Right cardiac atrium (tissue), 5 donors: ENCODE results near the gene VPS9D1. TPM values are rescaled to one million over a fixed set of nuclear protein-coding genes. Genes with fewer than 3 reads are reported as not detected.
"Not testable (repeated sequence)": the region's sequence is repeated elsewhere in the genome, so short reads cannot be mapped to it uniquely, and the experiment has no call there.

Experiments
- ATAC-seq, 2 donors: fragments of 200-7000 bp; cut with Tn5 transposase; one replicate each; pipeline versions ENCODE4 v1.8.0 to v1.9.1; 2020; ENCODE audit warnings: moderate library complexity in 2 of 2, mild to moderate bottlenecking in 1 of 2
- DNase-seq, 3 donors: peaks; one replicate each; pipeline ENCODE4 v3.0.0-alpha.2; 2020
- H3K27ac ChIP-seq: one replicate; pipeline ENCODE4 v1.5.1; 2013; ENCODE audit warnings: mild to moderate bottlenecking, low read length, control low read depth, moderate library complexity
- H3K27me3 ChIP-seq: one replicate; pipeline ENCODE4 v1.6.1; 2013; ENCODE audit not compliant: control insufficient read depth, insufficient read depth
- H3K4me1 ChIP-seq: one replicate; pipeline ENCODE4 v1.6.1; 2013; ENCODE audit warnings: low read length; ENCODE audit not compliant: control insufficient read depth, insufficient read depth
- H3K4me3 ChIP-seq: one replicate; pipeline ENCODE4 v1.5.1; 2013; ENCODE audit warnings: low read length, control low read depth
- H3K9me3 ChIP-seq: one replicate; pipeline ENCODE4 v1.6.1; 2013; ENCODE audit warnings: low read length; ENCODE audit not compliant: control insufficient read depth
- WGBS: extraction: QIAGEN DNeasy Blood & Tissue Kit; methylation state at CpG from one replicate; pipeline ENCODE4 v1.1.7; 2013; 5-methylcytosine and 5-hydroxymethylcytosine counted together
- intact Hi-C, 4 donors: fragments of 100-400 bp; cut with DNase I; formaldehyde crosslinking; loops; one replicate each; pipeline versions ENCODE4 v1.11.0 to v1.14.0; 2022 to 2023
- polyA plus RNA-seq: library from polyadenylated mRNA; stranded (reverse); fragments of 200-250 nt; gene quantifications from one replicate; pipeline ENCODE4 v1.2.3, GENCODE V29; 2013
- total RNA-seq, 4 donors: library from RNA; stranded (reverse); fragmentation: NEBNext Ultra II Directional; extraction: Animal tissue kit (Norgen Biotek cat#: 25700); gene quantifications; one replicate each; pipeline ENCODE4 v1.2.1, GENCODE V29; 2021
- donor health status: healthy with polysubstance abuse.
- donor health status: DM: no; HTN: yes; CAD: no.
- donor health status: DM: no; HTN: no; CAD: no.
- donor health status: DM: no; HTN: yes; CAD: no; lungs with severe emphysema.
- donor health status: DM: yes; HTN: yes; CAD: no.

VPS9D1 gene
- total and polyA plus RNA-seq, 5 donors: 10.6 to 18.4 (median 15.5) TPM

DNA sequence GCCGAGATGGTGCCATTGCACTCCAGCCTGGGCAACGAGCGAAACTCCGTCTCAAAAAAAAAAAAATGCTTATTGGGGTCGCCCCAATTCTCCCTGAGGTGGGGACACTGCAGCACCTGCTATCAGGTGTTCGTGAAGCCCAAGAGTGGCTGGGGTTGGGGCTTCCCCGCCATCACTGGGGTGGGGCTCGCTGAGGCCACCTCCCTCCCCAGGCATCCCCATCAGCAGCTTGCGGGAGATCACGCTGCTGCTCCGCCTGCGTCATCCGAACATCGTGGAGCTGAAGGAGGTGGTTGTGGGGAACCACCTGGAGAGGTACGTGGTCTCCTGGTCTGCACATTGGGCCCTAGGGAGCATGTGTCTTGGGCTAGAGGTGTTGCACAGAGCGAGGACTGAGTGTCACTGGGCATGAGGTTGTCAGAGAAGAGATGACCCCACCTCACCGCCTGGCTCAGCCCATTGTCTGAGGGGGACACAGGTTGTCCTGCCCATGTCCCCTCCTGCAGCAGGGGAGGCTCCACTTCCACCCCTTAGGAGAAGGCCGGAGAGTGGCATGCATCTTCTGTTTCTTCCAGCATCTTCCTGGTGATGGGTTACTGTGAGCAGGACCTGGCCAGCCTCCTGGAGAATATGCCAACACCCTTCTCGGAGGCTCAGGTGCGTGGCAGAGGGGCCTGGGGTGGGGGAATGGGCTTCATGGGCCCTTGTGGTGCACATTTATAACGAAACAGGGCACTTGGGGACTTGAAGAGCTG is 29.3 kb downstream of the VPS9D1 start:
- Histone ChIP-seq H3K27me3 (no peaks in the 10 kb centered on the region), H3K27ac (no peak overlapping the region), H3K9me3 (no peaks in the 10 kb centered on the region), H3K4me3 (no peak overlapping the region), H3K4me1 (peaks cover 3% of the 10 kb centered on the region)
- DNase-seq: no peak
- intact Hi-C loops: no loop called here
- WGBS: 97% methylated on average over 21 of the region's 21 CpGs
- no peak for ATAC-seq

DNA sequence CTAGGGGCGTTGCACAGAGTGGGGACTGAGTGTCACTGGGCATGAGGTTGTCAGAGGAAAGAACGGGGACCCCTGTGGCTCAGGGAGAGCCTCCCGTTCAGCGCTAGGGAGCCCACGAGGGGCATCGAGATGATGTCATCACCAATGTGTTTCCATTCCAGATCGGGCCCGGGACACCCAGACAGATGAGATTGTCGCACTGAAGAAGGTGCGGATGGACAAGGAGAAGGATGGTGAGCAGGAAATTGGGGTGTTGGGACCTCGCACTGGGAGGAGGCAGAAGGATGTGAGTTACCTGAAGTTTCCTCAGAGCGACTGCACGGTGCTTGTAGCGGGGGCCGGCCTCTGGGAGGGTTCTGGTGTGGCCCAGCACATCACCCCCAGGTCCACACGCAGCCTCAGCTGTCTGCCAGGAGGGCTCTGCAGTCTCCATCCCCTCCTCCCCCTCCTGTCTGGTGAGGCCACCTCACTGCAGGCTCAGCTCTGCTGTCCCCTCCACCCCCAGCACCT is 30.3 kb downstream of the VPS9D1 start:
- Histone ChIP-seq H3K9me3 (no peaks in the 10 kb centered on the region), H3K4me1 (peaks cover 3% of the 10 kb centered on the region), H3K4me3 (no peak overlapping the region), H3K27ac (no peak overlapping the region), H3K27me3 (no peaks in the 10 kb centered on the region)
- WGBS: 91% methylated on average over 16 of the region's 16 CpGs
- DNase-seq (no peak), ATAC-seq (no peak)
- intact Hi-C loops: no loop called here

GRCh38 chr16:89689621-89690020 is 31.1 kb downstream of the VPS9D1 start:
- H3K27me3 ChIP-seq, DNase-seq, intact Hi-C loops, H3K4me1 ChIP-seq, H3K9me3 ChIP-seq, H3K4me3 ChIP-seq, ATAC-seq, H3K27ac ChIP-seq: not testable (repeated sequence)
- WGBS: 87% methylated on average over 4 of the region's 4 CpGs

DNA sequence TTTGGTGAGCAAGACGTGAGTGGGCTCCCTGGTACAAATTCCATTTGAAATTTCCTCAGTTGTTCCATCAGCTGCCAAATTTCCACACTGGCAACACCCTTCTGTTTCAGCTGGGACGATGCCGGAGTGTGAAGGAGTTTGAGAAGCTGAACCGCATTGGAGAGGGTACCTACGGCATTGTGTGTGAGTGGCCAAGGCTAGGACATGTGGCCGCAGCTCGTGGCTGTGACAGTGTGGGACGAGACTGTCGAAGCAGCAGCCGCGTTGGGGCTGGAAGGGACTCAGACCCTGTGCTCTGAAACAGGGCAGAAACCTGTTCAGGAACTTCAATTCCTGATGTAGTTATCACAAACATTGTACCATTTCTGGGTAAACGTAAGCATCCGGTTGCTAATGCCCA is 31.6 kb downstream of the VPS9D1 start:
- Histone ChIP-seq H3K27me3 (no peaks in the 10 kb centered on the region), H3K4me3 (no peak overlapping the region), H3K4me1 (peaks cover 3% of the 10 kb centered on the region), H3K27ac (no peak overlapping the region), H3K9me3 (no peaks in the 10 kb centered on the region)
- DNase-seq (no peak), ATAC-seq (no peak)
- intact Hi-C loops: no loop called here
- 93% methylated on average over 13 of the region's 13 CpGs for WGBS

DNA sequence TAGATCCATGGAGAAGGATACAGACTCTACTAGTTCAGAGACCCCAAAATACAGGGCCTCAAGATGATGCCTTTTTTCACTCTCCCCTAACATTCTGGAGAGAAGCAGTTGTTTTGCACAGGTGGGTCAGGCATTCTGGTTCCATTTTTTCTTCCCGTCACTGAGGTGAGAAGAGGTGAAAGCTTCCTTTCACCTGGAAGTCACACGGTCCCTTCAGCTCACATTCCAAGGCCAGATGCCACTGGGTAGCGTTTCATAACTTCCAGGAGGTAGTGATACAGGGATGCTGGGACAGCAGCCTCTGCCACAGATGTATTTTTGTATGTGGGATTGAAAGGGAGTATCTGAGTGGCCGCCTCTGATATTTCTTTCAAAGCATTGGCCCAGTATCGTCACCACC is 32.3 kb downstream of the VPS9D1 start:
- no peak for ATAC-seq
- Histone ChIP-seq H3K4me3 (no peak overlapping the region), H3K4me1 (peaks cover 3% of the 10 kb centered on the region), H3K27me3 (no peaks in the 10 kb centered on the region), H3K9me3 (no peaks in the 10 kb centered on the region), H3K27ac (no peak overlapping the region)
- DNase-seq: no peak
- 91% methylated on average over 5 of the region's 5 CpGs for whole genome bisulfite sequencing
- intact Hi-C loops: no loop called here

- 11% methylated on average over 42 of the region's 42 CpGs for WGBS
- Histone ChIP-seq H3K27me3 (no peaks in the 10 kb centered on the region), H3K4me1 (peaks cover 3% of the 10 kb centered on the region), H3K27ac (no peak overlapping the region), H3K9me3 (no peaks in the 10 kb centered on the region), H3K4me3 (peak overlapping the region; percentile 83)
- intact Hi-C loops: no loop called here
- ATAC-seq: peak; percentile 41 to 43
- no peak for DNase-seq
Measured at GRCh38 chr16:89687092-89687940, 33.4 kb downstream of the VPS9D1 start.

DNA sequence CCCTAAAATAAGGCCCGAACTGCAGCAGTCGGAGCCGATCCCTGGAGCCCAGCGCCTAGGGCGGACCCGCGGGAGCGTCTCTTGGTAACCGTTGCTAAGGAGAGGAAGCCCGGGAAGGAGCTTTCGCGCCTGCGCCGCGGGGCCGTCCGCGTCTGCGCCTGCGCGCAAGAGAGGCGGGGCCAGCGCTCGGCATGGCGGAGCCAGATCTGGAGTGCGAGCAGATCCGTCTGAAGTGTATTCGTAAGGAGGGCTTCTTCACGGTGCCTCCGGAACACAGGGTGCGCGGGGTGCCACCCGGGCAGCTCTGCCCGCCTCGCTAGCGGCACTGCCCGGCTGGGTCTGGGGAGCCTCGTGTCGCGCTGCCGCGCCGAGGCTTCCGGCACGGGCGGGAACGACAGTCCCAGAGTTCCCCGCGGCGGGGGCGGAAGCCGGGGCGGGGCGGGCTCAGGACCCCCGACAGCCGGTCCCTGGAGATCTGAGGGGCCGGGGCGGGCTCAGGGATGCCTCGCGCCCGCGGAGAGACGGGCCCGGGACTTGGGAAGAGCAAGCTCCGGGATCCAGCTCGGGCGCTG is 34.1 kb downstream of the VPS9D1 start, which contains the start of gene CDK10:
TSS of gene CDK10 (plus strand) at position 170 of the 572 bp plus-strand sequence. CDS start at position 192, 22 bp downstream.
- under 1% methylated on average over 67 of the region's 67 CpGs for WGBS
- Histone ChIP-seq H3K27ac (peak within 1 kb of the TSS; percentile 92), H3K4me1 (peaks cover 3% of the 10 kb centered on the region), H3K27me3 (no peaks in the 10 kb centered on the region), H3K9me3 (no peaks in the 10 kb centered on the region), H3K4me3 (peak within 1 kb of the TSS; percentile 83)
- intact Hi-C loops: no loop called here
- DNase-seq (peak; percentile 92 to 97 (median 94)), ATAC-seq (peak; percentile 95)

- DNase-seq: no peak
- Histone ChIP-seq H3K4me3 (no peak overlapping the region), H3K9me3 (no peaks in the 10 kb centered on the region), H3K4me1 (peaks cover 3% of the 10 kb centered on the region), H3K27ac (no peak overlapping the region), H3K27me3 (no peaks in the 10 kb centered on the region)
- no peak for ATAC-seq
- 100% methylated on average over 1 of the region's 1 CpG for WGBS
- intact Hi-C loops: no loop called here
Measured at GRCh38 chr16:89685916-89686315, 34.8 kb downstream of the VPS9D1 start.

DNA sequence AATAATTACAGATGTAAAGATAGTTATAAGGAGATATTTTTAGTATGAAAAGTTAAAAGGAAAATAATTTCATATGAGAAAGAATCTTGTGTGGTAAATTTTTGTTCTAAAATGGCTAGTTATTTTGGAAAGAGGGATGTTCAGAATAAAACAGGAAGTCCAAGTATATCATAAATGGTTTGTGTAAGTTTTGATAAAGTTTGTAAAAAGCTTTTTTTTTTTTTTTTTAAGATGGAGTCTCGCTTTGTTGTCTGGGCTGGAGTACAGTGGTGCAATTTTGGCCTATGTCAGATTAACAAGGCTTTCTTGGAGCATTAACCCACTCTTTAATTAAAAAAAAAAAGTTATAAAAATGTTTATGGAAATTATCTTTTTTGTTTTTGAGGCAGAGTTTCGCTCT is 42.4 kb downstream of the VPS9D1 start:
- WGBS: 97% methylated on average over 2 of the region's 2 CpGs
- Histone ChIP-seq H3K4me1 (no peaks in the 10 kb centered on the region), H3K27ac (no peak overlapping the region), H3K27me3 (no peaks in the 10 kb centered on the region), H3K4me3 (no peak overlapping the region), H3K9me3 (no peaks in the 10 kb centered on the region)
- intact Hi-C loops: no loop called here
- DNase-seq (no peak), ATAC-seq (no peak)

DNA sequence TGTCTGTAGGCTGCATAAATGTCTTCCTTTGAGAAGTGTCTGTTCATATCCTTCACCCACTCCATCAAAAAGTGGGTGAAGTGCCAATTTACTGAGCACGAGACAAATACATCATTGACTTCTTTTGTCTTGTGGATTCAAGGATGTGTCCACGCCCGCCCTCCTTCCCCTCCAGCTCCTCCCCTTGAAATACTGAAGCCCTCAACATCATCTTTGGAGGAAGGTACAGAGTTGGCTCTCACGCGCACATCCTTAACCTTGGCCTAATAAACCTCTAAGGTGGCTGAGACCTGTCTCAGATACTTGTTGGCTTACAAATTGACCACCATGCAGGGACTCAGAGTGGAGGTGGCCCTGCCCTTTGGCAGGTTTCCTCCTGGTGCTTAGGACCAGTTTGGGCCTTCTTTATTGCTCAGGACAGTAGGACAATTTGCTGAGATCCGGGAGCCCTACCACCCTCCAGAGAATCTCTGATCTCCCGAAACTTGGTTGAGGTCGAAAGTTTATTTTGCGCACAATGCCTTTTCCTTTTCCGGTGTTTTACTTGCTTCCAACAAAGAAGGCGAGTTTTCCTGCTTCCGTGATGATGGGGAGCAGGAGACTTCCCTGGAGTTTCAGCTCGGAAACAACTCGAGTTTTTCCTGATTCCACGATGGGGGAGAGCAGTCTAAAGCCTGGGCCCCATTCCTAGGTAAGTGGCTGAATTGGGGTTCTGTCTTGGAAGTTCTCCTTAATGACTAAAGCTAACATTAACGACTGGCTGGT is 48.3 kb downstream of the VPS9D1 start:
- intact Hi-C loops: no loop called here
- DNase-seq (no peak), ATAC-seq (no peak)
- WGBS: 79% methylated on average over 16 of the region's 16 CpGs
- no peak overlapping the region for H3K4me3 ChIP-seq
- H3K4me1 ChIP-seq: no peaks in the 10 kb centered on the region
- no peaks in the 10 kb centered on the region for H3K27me3 ChIP-seq
- no peak overlapping the region for H3K27ac ChIP-seq
- no peaks in the 10 kb centered on the region for H3K9me3 ChIP-seq
